A549 (cell line): Measurements from ENCODE around the gene ENPP3. TPM values are rescaled to one million over a fixed set of nuclear protein-coding genes. Genes with fewer than 3 reads are reported as not detected.
A peak's percentile ranks its signal among the peaks of the same experiment; 100 is the strongest.
"Not testable (repeated sequence)": the region's sequence is repeated elsewhere in the genome, so short reads cannot be mapped to it uniquely, and the experiment has no call there.

ENCODE experiments used
- ATAC-seq, 2 experiments: fragments of 200-7000 bp in 1 of 2; fragments of >200 bp in 1 of 2; cut with Nextera tagmentation in 1 of 2; cut with Tn5 transposase in 1 of 2; 3 replicates each; pipeline versions ENCODE4 v1.8.0 to v1.9.1; 2018 to 2020; ENCODE audit warnings: mild to moderate bottlenecking in 1 of 2, moderate library complexity in 1 of 2
- CTCF ChIA-PET: fragments of 300-600 bp; sonication (Branson Sonifier 250); formaldehyde crosslinking; extraction: SDS; loops from one replicate; lab custom pipeline; 2021; ENCODE audit warnings: antibody characterized with exemption, inconsistent platforms; lab: Yijun Ruan, JAX
- POLR2A ChIA-PET: fragments of 350-600 bp; formaldehyde crosslinking; extraction: SDS; loops from one replicate; lab custom pipeline; 2021; ENCODE audit warnings: antibody characterized with exemption, inconsistent platforms; lab: Yijun Ruan, JAX
- DNase-seq, 2 experiments: peaks; one replicate each; pipeline versions ENCODE4 v3.0.0 to v3.0.0-alpha.2; 2011 to 2016; ENCODE audit warnings: low read depth in 1 of 2, low spot score in 1 of 2
- FAIRE-seq: peaks from 2 replicates; lab custom pipeline; 2011; peaks lifted over from hg19 to GRCh38; lab: Jason Lieb, UNC
- H3K27ac ChIP-seq, 2 experiments: fragments of >200 bp; sonication (Bioruptor Twin); formaldehyde crosslinking; 3 replicates each; pipeline ENCODE4 v1.5.1; 2016 to 2017
- H3K4me1 ChIP-seq: fragments of >200 bp; sonication (Bioruptor Twin); formaldehyde crosslinking; 3 replicates; pipeline ENCODE4 v1.6.1; 2016
- H3K4me2 ChIP-seq: fragments of >200 bp; sonication (Bioruptor Twin); formaldehyde crosslinking; 3 replicates; pipeline ENCODE4 v1.6.1; 2016
- H3K4me3 ChIP-seq: fragments of >200 bp; sonication (Bioruptor Twin); formaldehyde crosslinking; 3 replicates; pipeline ENCODE4 v1.5.1; 2016
- H3K9me3 ChIP-seq: fragments of >200 bp; sonication (Bioruptor Twin); formaldehyde crosslinking; 3 replicates; pipeline ENCODE4 v1.6.1; 2016
- CBX8 ChIP-seq: fragments of 200-600 bp; sonication (generic); IDR thresholded peaks from 2 replicates; pipeline ENCODE4 v1.6.1; 2016
- EP300 ChIP-seq, 2 experiments: fragments of >200 bp; sonication (Bioruptor Twin); formaldehyde crosslinking; IDR thresholded peaks; 2 replicates in 1 of 2; 3 replicates in 1 of 2; pipeline ENCODE4 v1.6.1; 2016 to 2017
- FOSL2 ChIP-seq, 2 experiments: fragments of 450-650 bp in 1 of 2; fragments of >200 bp in 1 of 2; sonication (Bioruptor Twin) in 1 of 2; formaldehyde crosslinking; IDR thresholded peaks; 2 replicates each; pipeline versions ENCODE4 v1.5.0 to v1.6.1; 2016 to 2020; ENCODE audit warnings: mild to moderate bottlenecking in 1 of 2, moderate library complexity in 1 of 2
- FOXS1 ChIP-seq: fragments of 250-450 bp; sonication (Bioruptor Pico); IDR thresholded peaks from 2 replicates; pipeline ENCODE4 v1.5.0; 2020; ENCODE audit warnings: mild to moderate bottlenecking, moderate library complexity
- HOXB5 ChIP-seq: fragments of 250-450 bp; sonication (Bioruptor Pico); IDR thresholded peaks from 2 replicates; pipeline ENCODE4 v1.5.0; 2020; ENCODE audit warnings: mild to moderate bottlenecking, moderate library complexity
- JUNB ChIP-seq: fragments of >200 bp; sonication (Bioruptor Twin); formaldehyde crosslinking; IDR thresholded peaks from 2 replicates; pipeline ENCODE4 v1.6.1; 2016
- MAZ ChIP-seq: fragments of 150-350 bp; IDR thresholded peaks from 2 replicates; pipeline ENCODE4 v1.6.1; 2014; ENCODE audit warnings: antibody characterized with exemption, low read depth, low read length, borderline replicate concordance
- NPAS2 ChIP-seq: fragments of 250-450 bp; sonication (Bioruptor Pico); IDR thresholded peaks from 2 replicates; pipeline ENCODE4 v1.8.0; 2022; ENCODE audit warnings: mild to moderate bottlenecking, moderate library complexity, borderline replicate concordance
- ZFP36 ChIP-seq: fragments of 450-650 bp; IDR thresholded peaks from 2 replicates; pipeline ENCODE4 v1.6.1; 2014; ENCODE audit warnings: borderline replicate concordance; ENCODE audit not compliant: partially characterized antibody
- WGBS: methylation state at CpG from one replicate; pipeline ENCODE4 v1.1.6; 2017; ENCODE audit errors: missing lambda C conversion rate; 5-methylcytosine and 5-hydroxymethylcytosine counted together
- polyA plus RNA-seq, 4 experiments: library from polyadenylated mRNA; depleted of rRNA in 3 of 4; stranded (reverse); fragments of >200 nt; fragmentation: RNase III in 1 of 4; extraction: RNeasy Plus Mini Kit Qiagen cat#74134 plus additional on column Dnase treatment in 1 of 4; gene quantifications; 2 replicates in 3 of 4; 3 replicates in 1 of 4; pipeline ENCODE4 v1.2.3, GENCODE V29; 2011 to 2017

ENPP3 gene
- polyA plus RNA-seq, 2 of the 4 experiments (the other 2 are of a cell fraction) = not detected

GRCh38 chr6:131696956-131697355, 59.9 kb downstream of the ENPP3 start:
- Histone ChIP-seq H3K27ac (no peak overlapping the region), H3K4me2 (no peak overlapping the region), H3K4me3 (no peak overlapping the region), H3K4me1 (no peaks in the 10 kb centered on the region), H3K9me3 (no peaks in the 10 kb centered on the region)
- FAIRE-seq = no peak
- TF ChIP-seq FOXS1 (CRISPR knock-in tag) (no peak), CBX8 (no peak), MAZ (no peak), HOXB5 (CRISPR knock-in tag) (no peak), JUNB (no peak), EP300 (IDR thresholded peaks at IDR 0.05) (no peak)
- ChIA-PET CTCF (interaction anchor here (1.9 to 4.7 kb wide), 3 partner anchors 213 to 583 kb away, joined by 4 to 72 read pairs (median 13); no protein-coding TSS in a partner anchor), POLR2A (no interaction called here)
- no peak for DNase-seq
- no peak for ATAC-seq
- WGBS = 67% methylated on average over 7 of the region's 7 CpGs

GRCh38 chr6:131700851-131701250, 63.7 kb downstream of the ENPP3 start:
- peak; percentile 46 to 59; a peak in 2 of 6 replicates for ATAC-seq
- H3K4me3 ChIP-seq, H3K9me3 ChIP-seq, FAIRE-seq, H3K4me2 ChIP-seq, DNase-seq, H3K4me1 ChIP-seq, H3K27ac ChIP-seq, POLR2A ChIA-PET, CTCF ChIA-PET: not testable (repeated sequence)
- WGBS = no CpG with 5 or more reads among the region's 14 CpGs

- peak; percentile 28 for FAIRE-seq
- DNase-seq, ATAC-seq, H3K4me1 ChIP-seq, H3K4me2 ChIP-seq, POLR2A ChIA-PET, CTCF ChIA-PET, H3K4me3 ChIP-seq, H3K27ac ChIP-seq, H3K9me3 ChIP-seq: not testable (repeated sequence)
- no CpG with 5 or more reads among the region's 2 CpGs for WGBS
These were observed 66.8 kb downstream of the ENPP3 start for GRCh38 chr6:131703905-131704304.

- H3K4me2 ChIP-seq, H3K4me1 ChIP-seq, POLR2A ChIA-PET, H3K4me3 ChIP-seq, DNase-seq, ATAC-seq, H3K9me3 ChIP-seq, H3K27ac ChIP-seq, CTCF ChIA-PET, FAIRE-seq: not testable (repeated sequence)
- 78% methylated on average over 9 of the region's 18 CpGs for WGBS
These were observed 73.8 kb downstream of the ENPP3 start, which contains the start of gene CTAGE9 for GRCh38 chr6:131710917-131711316. TSS of gene CTAGE9 (minus strand) at chr6:131711017. CDS start at chr6:131711017, 0 bp downstream.

GRCh38 chr6:131715567-131715966, 78.5 kb downstream of the ENPP3 start:
- H3K4me3 ChIP-seq, FAIRE-seq, H3K4me1 ChIP-seq, CTCF ChIA-PET, POLR2A ChIA-PET, H3K9me3 ChIP-seq, H3K4me2 ChIP-seq, H3K27ac ChIP-seq, ATAC-seq, DNase-seq: not testable (repeated sequence)
- WGBS = 83% methylated on average over 5 of the region's 6 CpGs

- Histone ChIP-seq H3K4me1 (no peaks in the 10 kb centered on the region), H3K4me2 (no peak overlapping the region), H3K27ac (no peak overlapping the region), H3K9me3 (no peaks in the 10 kb centered on the region), H3K4me3 (no peak overlapping the region)
- TF ChIP-seq ZFP36 (no peak), FOSL2 (IDR thresholded peaks at IDR 0.05) (no peak), FOSL2 (CRISPR knock-in tag; IDR thresholded peaks at IDR 0.05) (no peak), NPAS2 (CRISPR knock-in tag) (no peak)
- no peak for ATAC-seq
- DNase-seq = no peak
- 49% methylated on average over 3 of the region's 3 CpGs for WGBS
- POLR2A ChIA-PET = no interaction called here
- CTCF ChIA-PET = interaction anchor here (1.4 kb wide), 1 partner anchor 23 kb away, joined by 4 read pairs; no protein-coding TSS in a partner anchor
- no peak for FAIRE-seq
These were observed 80.9 kb downstream of the ENPP3 start for GRCh38 chr6:131717836-131718542.
